Measurements from ENCODE around the gene PTPN9.
"Not testable (repeated sequence)": the region's sequence is repeated elsewhere in the genome, so short reads cannot be mapped to it uniquely, and the experiment has no call there.

The PTPN9 gene

DNA sequence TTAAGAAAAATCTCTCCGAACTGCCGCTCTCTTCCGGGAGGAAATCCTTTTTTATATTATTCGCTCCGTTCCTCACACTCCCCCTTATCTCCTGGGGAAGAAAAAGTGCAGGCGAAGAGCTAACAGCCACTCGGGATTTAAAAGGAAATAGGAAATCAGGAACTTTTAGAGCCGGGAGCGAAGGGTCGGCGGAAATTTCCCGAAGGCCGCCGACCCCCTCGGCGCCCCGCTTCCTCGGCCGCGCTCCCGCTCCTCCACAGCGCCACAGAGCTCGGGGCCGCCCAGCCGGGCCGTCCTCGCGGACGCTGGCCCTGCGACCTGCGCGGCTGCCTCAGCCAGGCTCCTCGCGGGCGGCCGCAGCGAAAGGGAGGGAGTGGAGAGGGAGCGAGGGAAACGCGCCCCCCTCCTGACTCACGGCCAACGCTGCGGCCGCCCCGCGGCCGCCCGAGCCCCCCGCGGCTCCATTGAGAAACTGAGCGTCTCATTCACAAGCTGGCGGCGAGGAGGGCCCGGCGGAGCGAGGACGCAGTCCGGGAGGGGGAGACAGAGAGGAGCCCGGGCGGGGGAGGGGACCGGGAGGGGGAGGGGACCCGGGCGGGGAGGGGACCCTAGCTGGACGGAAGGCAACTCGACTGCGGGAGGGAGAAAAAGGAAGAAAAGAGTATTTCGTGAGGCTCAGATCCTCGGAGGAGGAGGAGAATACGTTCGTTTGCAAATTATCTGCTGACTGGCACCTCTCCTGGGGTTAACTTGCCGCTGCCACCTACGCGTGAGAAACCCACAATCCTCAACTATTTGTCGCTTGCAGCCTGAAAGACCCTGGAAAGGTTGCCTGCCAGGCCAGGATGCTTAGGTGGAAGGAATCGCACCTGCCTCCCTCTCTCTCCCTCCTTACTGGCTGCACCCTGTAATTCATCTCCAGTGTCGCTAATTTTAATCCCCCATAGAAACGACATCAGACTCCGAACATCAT lies at the start of gene PTPN9:
TSS of gene PTPN9 (minus strand) at position 368 of the 973 bp plus-strand sequence. CDS start 539 bp downstream, outside the sequence.
- peak; percentile 92 for DNase-seq

DNA sequence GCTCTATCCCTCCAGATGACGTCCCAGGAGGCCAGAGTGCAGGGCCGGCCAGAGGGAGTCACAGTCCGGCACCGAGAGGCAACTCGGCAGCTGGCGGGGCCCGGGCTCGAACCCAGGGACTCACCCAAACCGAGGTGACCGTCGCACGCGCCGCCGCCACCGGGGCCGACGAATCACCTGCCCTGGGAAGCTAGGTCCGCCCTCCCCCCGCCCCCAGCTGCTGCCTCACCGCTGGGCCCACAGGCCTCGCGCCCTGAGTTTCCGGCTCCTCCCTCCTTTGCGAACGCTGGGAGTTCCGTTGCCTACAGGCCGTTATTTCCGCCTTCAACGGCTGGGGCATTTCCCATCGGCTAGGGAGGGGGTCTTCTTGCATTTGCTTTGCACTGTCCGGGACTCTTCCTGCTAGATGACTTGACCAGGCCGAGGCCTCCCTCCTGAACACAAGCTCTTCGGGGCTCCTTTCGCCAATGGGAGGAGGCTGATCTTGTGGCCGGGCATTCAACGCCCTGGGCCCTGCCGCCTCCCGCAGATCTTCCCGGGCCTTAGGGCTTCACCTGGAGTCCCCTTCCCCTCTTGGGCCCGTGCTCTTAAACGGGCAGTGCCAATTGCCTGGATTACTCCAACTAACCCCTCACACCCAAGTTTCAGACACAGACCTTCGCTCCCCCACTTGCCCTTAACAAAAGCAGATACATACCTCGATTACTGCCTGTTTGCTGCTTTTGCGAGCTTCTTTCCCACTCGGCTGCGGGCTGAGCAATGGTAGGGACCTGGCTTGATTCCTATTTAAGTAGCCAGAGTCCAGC lies 46.6 kb upstream of the PTPN9 start, which contains the start of gene SNUPN:
TSS of gene SNUPN (minus strand) at position 184 of the 806 bp plus-strand sequence. CDS start 4,674 bp downstream, outside the sequence.
- peak; percentile 97 for DNase-seq

DNA sequence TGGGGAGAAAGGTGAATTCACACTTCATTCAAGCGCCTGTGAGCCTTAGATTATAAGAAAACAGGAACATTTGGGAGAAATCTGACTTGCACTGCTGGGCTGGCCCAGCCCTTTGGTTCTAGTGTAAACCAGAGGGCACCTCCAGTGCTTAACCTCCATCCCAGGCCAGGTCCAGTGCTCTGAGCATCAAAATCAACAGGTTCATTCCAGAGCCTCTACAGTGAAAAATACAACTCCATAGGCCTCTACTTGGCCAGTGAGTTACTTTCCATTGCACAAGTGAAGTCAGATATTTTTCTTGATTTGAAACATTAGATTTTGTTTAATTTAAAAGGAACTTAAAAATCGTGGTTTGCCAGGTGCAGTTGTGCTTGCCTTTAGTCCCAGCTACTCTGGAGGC lies 43.4 kb upstream of the PTPN9 start:
- DNase-seq, result no peak

DNA sequence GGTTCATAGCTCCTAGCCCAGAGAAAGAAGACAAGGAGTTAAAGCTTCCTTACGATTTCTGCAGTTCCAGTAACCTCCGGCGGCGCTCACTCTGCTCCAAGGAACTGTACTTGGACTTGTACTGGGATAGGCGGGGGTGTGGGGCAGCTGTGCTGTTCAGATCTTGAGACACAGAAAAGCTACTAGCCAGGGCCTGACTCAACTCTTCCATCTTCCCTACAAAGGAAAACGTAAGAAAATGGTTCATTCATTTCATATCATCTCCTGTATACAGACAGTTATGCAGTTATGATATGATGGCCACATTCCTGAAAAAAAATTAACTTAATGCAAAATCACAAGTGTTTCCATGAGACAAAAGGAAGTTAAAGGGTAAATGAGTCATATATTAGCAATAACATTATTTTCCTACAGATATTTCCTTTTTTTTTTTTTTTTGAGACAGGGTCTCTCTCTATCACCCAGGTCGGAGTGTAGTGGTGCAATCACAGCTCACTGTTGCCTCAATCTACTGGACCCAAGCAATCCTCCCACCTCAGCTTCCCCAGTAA lies 41.8 kb upstream of the PTPN9 start:
- peak; percentile 94 for DNase-seq

DNA sequence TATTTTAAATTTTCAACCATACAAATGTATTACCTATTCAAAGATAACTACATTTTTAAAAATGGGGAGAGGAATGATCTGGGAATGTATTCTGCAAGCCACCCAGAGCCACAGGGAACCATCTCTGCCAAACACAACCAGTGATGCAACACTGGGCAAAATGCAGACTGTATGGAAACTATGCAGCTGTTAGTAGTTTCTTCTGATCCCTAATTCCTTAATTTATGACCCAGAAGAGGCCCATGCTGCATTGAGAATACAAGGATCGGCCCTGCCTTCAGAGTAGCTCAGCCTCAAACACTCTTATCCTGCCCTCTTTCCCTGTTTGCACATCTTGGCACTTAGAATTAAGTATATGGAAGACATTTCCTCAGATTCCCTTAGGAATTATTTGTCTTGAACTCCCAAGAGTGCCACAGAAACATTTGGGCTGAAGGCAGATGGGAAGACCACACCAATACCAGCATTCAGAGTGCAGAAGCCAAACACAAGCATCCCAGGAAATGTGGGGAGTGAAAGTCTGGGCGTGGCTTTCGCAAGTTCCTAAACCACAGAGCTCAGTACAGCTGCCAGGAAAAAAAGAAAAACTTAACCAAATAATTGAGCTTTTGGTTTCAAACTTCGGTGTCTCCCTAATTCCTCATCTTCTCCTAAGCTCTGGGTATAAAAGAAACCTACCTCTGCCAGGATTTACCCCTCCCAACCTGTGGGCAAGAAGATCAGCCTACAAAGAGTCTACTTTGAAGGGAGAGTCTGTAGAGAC lies 41.1 kb upstream of the PTPN9 start:
- DNase-seq, result peak; percentile 86

DNA sequence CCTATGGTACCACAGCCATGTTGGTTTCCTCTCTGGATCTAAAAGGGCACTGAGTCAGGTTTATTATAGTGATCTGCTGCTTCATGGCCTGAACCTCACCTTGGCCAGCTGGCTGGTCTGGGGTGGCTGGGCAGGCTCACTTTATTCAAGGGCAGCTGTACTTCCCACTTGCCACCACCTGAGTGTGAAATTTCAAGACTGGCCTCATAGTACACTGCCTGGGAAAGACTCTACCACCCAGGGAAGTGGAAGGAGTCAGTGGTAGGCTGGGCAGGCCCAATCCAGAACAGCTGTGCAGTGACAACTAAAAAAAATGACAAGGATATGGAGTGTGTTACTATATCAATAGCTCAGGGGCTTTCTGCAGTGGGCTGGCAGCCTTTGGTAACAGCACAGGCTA lies 37.7 kb upstream of the PTPN9 start:
- no peak for DNase-seq

DNA sequence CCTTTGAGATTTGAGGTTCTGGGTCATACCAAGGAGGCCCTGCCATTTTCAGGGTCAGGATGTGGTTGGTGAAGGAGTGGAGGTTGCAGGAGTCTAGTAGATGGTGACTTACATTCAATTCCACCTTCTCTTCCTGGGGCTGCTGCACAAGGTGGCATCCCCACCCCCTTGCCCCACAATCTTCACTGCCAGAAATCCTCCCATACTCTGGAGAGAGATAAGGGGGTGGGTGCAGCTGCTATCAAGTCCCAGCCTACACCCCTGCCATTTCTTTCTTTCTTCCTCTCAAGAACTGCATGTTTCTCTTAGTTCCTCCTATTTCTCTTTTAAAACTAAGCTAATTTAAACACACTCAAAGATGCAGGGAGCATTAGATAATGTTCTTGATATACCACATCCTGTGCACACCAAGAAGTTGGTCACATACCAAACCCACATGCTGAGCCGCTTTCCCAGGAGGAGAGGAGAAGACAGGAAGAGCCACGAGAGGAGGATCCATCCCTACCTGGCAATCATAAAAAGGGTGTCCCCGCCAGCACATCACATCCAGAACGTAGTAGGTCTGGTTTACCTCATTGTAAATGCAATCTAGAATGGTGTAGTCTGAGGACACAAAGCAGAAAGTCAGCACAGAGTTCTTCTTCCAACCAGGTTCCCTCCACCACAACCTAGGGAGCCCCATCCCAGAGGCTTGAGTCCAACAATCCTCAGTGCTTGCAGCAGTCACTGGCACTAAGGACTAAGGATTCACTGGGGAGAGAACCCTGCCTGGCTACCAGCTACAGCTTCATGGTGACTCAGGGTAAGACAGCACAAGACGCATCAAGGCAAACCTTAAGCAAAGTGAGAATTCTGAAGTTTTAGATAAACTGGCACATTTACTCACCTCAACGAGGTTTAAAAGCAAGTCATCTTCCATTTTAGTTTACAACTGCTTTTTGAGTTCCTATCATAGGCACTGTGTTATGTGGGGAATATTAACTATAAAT lies 27.9 kb upstream of the PTPN9 start:
- DNase-seq, result no peak

DNA sequence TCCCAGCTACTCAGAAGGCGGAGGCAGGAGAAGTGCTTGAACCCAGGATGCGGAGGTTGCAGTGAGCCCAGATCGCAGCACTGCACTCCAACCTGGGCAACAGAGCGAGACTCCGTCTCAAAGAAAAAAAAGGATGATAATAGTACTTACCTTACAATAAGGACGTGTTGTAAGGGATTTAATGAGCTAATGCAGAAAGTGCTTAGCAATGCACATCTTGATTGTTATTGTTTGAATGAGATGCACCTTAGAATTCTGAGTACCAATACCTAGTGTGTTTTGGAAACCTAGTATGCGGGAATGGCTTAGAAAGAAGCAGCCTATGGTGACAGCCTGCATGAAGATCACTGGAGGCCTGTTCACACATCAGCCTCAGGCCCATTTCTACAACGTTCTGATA lies 26.9 kb upstream of the PTPN9 start:
- DNase-seq, result no peak

DNA sequence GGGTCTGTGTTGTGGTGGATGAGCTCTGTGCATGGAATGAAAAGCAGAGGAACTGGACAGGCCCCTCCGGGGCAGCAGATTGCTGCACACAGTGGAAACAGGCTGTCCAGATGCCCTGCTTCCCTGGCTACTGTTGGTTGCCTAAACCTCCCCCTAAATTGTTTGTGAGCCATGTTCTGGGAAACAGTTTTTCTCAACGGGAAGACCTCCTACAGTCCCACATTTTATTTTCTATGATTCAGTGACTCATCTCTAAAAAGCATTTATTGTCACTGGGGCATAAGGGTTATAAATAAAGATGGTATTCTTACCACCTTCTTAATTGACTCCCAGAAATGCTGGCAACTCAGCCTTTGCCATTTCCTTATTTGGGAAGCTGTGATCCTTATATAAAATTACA lies 20.3 kb upstream of the PTPN9 start:
- DNase-seq, result no peak

DNA sequence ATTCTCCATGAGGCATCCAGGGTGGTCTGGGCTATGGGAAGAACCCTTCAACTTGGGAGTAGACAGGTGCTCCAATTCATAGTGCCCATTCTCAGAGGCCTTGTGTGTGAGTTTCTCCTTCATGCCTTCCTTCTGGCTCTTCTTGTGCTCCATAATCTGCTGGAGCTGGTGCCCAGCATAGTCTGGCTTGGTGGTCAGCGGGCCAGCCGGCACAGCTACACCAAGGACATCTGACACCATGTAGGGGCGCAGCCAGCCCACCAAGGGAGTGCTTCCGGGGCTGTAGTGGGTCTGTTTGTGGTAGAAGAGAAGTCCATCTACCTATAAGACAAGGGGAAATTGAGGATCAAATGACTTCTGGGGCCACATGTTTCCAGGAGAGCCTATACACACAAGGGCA lies 19.2 kb upstream of the PTPN9 start:
- DNase-seq, result no peak

DNA sequence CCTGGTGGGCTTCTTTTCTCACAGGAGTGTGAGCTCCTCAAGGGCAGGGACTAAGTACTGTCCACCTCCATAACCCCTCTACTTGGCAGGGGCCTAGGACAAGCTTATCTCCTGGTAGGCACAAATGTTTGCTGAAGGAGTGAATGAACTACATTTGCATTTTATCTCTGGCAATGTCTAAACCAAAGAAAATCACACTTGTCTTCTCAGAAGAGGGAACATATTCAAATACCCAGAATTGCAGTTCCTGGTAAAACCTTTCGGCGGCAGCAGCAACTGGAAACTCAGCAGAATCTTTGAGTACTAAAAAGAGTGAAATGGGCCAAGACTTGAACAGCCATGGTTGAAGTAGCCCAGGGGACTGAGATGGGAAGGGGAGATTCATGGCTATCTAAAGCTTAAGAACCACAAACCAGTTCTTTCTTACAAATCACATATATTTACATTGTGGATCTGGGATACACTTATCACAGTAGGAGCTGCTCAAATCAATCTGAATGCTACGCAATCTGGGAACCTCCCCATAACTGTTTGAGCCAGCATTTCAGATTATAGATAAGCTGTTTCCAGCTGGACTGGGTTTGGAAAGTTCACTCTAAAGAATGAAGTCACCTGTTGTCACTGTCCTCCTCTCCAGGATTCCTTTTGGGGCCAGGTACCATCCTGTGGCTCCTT lies 18.7 kb upstream of the PTPN9 start:
- DNase-seq, result no peak

DNA sequence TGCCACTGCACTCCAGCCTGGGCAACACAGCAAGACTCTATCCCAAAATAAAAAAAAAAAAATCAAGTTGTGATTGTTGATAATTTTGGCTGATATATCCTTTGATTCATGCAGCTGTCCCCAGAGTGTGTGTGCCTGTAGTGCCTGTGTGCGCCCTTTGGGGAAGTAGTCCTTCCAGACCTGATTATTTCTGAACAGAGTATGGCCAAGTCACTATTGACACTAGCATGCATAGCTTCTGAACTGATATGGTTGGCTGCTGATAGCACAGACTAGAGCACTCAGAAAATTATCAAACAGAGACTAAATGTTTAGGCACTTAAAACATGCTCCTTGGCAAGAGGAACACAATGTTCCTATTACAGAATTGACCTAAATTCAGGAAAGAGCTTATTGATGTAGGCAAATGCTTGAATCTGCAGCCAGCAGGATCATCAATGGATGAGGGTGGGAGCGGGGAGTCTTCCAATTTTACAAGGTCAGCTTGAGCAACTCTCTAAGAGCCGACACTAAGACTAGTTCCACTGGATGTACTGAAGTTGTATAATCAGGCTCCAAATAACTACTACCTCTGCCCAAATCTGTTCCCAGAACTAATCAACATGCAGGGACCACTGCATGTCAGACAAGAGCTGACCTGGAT lies 17.7 kb upstream of the PTPN9 start:
- no peak for DNase-seq

DNA sequence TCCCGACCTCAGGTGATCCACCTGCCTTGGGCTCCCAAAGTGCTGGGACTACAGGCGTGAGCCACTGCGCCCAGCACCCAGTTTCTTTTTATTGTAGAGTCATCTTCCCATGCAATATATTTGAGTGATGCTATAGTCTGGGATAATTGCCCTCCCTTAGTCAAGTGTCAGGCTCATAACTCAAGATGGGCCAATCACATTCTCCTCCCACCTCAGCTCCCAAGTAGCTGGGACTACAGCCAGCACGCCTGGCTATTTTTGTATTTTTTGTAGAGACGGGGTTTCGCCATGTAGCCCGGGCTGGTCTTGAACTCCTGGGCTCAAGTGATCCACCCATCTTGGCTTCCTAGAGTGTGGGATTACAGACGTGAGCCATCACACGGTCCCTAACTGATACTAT lies 15.2 kb upstream of the PTPN9 start:
- no peak for DNase-seq

DNA sequence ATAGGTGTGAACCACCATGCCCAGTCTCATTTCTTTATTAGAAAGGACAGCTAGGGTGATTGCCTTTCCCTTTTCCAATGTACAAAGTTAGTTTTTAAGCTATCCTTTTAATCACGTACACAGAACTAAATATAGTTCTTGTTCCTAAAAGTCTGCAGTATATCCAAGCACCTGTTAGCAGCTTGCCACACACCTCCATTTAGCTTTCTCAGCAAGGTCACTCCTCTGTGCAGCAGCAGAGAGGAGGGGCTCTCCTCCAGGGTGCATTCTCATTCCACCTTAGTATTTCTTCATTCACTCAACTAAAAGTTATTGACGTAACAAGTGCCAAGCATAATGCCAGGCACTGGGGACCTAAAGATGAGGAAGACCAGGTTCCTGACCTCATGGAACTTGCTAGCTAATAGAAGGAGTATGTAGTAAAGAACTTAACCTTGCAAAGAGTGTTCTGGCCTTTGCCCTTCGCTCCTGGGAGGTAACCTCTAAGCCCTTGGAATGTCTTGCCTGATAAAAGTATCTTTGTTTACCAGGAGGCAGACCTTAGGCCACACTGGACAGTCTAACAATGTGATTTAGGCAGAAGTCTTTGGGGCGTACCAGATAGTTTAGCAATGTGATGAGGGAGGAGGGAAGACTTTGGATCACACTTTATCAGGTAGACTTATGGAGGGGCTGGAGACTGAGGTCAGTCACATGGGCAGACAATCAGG lies 12.7 kb upstream of the PTPN9 start:
- DNase-seq, result no peak

DNA sequence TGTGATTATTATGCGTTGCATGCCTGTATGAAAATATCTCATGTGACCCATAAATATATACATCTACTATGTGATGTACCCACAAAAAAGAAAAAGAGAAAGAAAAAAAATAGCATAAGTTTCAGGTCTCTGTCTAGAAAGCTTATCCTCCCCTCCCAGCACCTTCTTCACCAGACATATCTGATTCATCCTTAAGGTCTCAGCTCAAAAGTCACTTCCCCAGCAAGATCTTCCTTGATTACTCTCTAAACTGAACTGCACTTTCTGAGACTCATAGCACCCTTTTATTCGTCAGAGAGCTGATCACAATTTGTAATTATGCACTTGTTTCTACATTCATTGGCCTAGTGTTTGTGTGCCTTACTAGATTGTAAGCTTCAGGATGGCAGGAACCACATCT lies 11.1 kb upstream of the PTPN9 start:
- no peak for DNase-seq

DNA sequence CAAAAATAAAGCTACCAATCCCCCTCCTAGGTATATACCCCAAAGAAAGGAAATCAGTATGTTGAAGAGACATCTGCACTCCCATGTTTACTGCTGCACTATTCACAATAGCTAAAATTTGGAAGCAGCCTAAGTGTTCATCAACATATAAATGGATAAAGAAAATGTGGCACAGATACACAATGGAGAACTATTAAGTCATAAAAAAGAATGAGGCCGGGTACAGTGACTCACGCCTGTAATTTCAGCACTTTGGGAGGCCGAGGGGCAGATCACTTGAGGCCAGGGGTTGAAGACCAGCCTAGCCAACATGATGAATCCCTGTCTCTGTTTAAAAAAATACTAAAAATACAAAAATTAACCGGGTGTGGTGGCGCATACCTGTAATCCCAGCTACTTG lies 10.0 kb upstream of the PTPN9 start:
- no peak for DNase-seq

DNA sequence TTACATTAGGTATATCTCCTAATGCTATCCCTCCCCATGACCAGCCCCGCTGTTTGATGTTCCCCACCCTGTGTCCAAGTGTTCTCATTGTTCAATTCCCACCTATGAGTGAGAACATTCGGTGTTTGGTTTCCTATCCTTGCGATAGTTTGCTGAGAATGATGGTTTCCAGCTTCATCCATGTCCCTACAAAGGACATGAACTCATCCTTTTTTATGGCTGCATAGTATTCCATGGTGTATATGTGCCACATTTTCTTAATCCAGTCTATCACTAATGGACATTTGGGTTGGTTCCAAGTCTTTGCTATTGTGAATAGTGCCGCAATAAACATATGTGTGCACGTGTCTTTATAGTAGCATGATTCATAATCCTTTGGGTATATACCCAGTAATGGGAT lies 7.3 kb upstream of the PTPN9 start:
- not testable (repeated sequence) for DNase-seq

DNA sequence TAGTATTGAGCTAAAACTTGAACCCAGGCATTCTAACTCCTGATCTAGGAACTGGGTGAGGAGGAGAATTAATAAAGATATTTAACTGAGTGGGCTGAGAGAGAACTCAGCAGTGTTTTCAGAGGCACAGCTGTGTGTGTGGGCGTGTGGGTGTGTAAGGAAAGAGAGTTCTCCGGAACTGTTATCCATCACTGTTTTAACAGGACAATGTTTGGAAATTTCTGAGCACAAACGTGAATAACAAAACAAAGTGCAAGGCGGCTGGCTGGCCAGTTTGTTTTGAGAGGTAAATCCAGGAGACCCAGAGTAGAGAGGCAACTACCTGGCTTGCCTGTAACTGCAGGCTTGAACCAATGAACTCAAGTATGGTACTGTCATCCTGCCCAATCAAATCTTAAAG lies 5.0 kb upstream of the PTPN9 start:
- no peak for DNase-seq

DNA sequence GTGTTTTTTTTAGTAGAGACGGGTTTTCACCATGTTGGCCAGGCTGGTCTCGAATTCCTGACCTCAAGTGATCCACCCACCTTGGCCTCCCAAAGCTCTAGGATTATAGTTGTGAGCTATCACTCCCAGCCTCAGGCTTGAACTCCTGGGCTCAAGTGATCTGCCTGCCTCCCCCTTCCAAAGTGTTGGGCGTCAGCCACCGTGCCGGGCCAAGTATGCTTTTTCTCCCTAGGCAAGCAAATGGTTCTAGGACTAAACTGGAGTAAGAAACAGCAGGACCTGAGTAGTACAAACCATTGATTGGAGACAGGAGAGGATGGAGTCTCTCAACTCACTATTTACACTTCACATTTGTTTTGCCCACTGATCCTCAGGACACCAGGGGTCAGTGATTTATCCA lies 4.6 kb upstream of the PTPN9 start:
- no peak for DNase-seq

DNA sequence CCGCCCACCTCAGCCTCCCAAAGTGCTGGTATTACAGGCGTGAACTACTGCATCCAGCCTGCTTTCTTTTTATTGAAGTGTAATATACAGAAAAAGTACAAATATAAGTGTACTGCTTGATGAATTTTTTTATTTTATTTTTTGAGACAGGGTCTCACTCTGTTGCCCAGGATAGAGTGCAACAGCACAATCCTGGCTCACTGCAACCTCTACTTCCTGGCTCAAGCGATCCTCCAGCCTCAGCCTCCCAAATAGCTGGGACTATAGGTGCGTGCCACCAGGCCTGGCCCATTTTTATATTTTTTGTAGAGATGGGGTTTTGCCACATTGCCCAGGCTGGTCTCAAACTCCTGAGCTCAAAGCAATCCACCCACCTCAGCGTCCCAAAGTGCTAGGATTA lies 3.8 kb upstream of the PTPN9 start:
- not testable (repeated sequence) for DNase-seq

All from femur (tissue), 1 donor.